ENCODE results near the gene PRR3. TPM values are rescaled to one million over a fixed set of nuclear protein-coding genes. Genes with fewer than 3 reads are reported as not detected.

Gene PRR3
- total RNA-seq = 3.4 and 6.4 TPM in 2 replicates

GRCh38 chr6:30556906-30557682 is at the start of gene PRR3:
Gene PRR3, plus strand, starts transcription at chr6:30557295. Its CDS starts 50 bp downstream, at chr6:30557345.

GRCh38 chr6:30556066-30556905 is 809 bp upstream of the PRR3 start, which contains the start of gene GNL1:
Gene GNL1, minus strand, starts transcription at chr6:30556489. Its CDS starts 286 bp downstream, at chr6:30556203.

GRCh38 chr6:30571075-30571761 is 14.1 kb downstream of the PRR3 start, which contains the start of gene ABCF1:
Gene ABCF1, plus strand, starts transcription at chr6:30571442. Its CDS starts 46 bp downstream, at chr6:30571488.

Other genes with a start within 250 kb of the PRR3 start
- gene TRIM39, start 230.4 kb upstream of the PRR3 start, total RNA-seq = 7.1 and 8.0 TPM in 2 replicates
- 20.8 and 33.1 TPM in 2 replicates for gene RPP21, start 212.1 kb upstream of the PRR3 start, total RNA-seq
- gene HLA-E, start 67.8 kb upstream of the PRR3 start, total RNA-seq = 206 and 225 TPM in 2 replicates
- gene GNL1, start 806 bp upstream of the PRR3 start, total RNA-seq = 43.5 and 53.8 TPM in 2 replicates
- gene ABCF1, start 14.1 kb downstream of the PRR3 start, total RNA-seq = 33.4 and 59.5 TPM in 2 replicates
- gene PPP1R10, start 59.9 kb downstream of the PRR3 start, total RNA-seq = 13.9 and 20.8 TPM in 2 replicates
- gene MRPS18B, start 60.5 kb downstream of the PRR3 start, total RNA-seq = 36.4 and 46.6 TPM in 2 replicates
- gene ATAT1, start 69.6 kb downstream of the PRR3 start, total RNA-seq = 2.0 and 2.8 TPM in 2 replicates
- 2.0 and 2.7 TPM in 2 replicates for gene C6orf136, start 89.8 kb downstream of the PRR3 start, total RNA-seq
- 35.8 and 43.7 TPM in 2 replicates for gene DHX16, start 115.7 kb downstream of the PRR3 start, total RNA-seq
- 36.7 and 43.6 TPM in 2 replicates for gene PPP1R18, start 129.3 kb downstream of the PRR3 start, total RNA-seq
- 0.71 and 1.0 TPM in 2 replicates for gene NRM, start 133.7 kb downstream of the PRR3 start, total RNA-seq
- gene MDC1, start 160.0 kb downstream of the PRR3 start, total RNA-seq = 2.4 and 3.7 TPM in 2 replicates
- gene TUBB, start 163.1 kb downstream of the PRR3 start, total RNA-seq = 310 and 353 TPM in 2 replicates
- gene FLOT1, start 185.4 kb downstream of the PRR3 start, total RNA-seq = 90.2 and 100 TPM in 2 replicates
- gene IER3, start 187.3 kb downstream of the PRR3 start, total RNA-seq = 48.9 and 61.3 TPM in 2 replicates